HCT116 (cell line): ENCODE data around the gene POU2AF1. TPM values are rescaled to one million over a fixed set of nuclear protein-coding genes. Genes with fewer than 3 reads are reported as not detected.

Experiments
- ATAC-seq: fragments of 200-7000 bp; cut with Tn5 transposase; 2 replicates; pipeline ENCODE4 v1.9.1; 2020; ENCODE audit warnings: mild to moderate bottlenecking, moderate library complexity
- BruUV-seq: library from RNA; stranded (reverse); fragments of 400-500 nt; replicated peaks from 2 replicates; lab custom pipeline; 2021; lab: Mats Ljungman, UMichigan
- CTCF ChIA-PET: fragments of 300-600 bp; sonication (Branson Sonifier 250); formaldehyde crosslinking; loops from one replicate; lab custom pipeline; 2021; ENCODE audit warnings: antibody characterized with exemption; lab: Charles Lee
- POLR2A ChIA-PET: fragments of 300-600, 350-600 bp; sonication (Branson Sonifier 250); formaldehyde crosslinking; loops from one replicate; lab custom pipeline; 2021; ENCODE audit warnings: antibody characterized with exemption; lab: Charles Lee
- RAD21 ChIA-PET, 2 experiments: fragments of 300-600 bp; sonication (Branson Sonifier 250); formaldehyde crosslinking; loops; one replicate each; lab custom pipeline; 2023; ENCODE audit warnings: low total read pairs in 2 of 2; ENCODE audit not compliant: uncharacterized antibody in 2 of 2, unreplicated experiment in 2 of 2, low non-redundant PET in 1 of 2; lab: Charles Lee
- DNase-seq: peaks from one replicate; pipeline ENCODE4 v3.0.0-alpha.2; 2010; ENCODE audit warnings: low read depth, low spot score
- H2AFZ ChIP-seq: fragments of 200-600 bp; shearing (Covaris generic), sonication (generic); 2 replicates; pipeline ENCODE4 v1.6.1; 2017; ENCODE audit warnings: low read depth, mixed run types, mixed read lengths, antibody characterized with exemption, low read length; ENCODE audit not compliant: poor library complexity, severe bottlenecking
- H3K27ac ChIP-seq: 2 replicates; pipeline ENCODE4 v1.5.1; 2012; ENCODE audit warnings: low read depth, low read length
- H3K27me3 ChIP-seq: fragments of 200-600 bp; sonication (generic); 2 replicates; pipeline ENCODE4 v1.6.1; 2016; ENCODE audit warnings: mixed run types, low read length, mixed read lengths; ENCODE audit not compliant: insufficient read depth
- H3K36me3 ChIP-seq, 2 experiments: fragments of 200-500 bp in 1 of 2; fragments of 200-600 bp in 1 of 2; sonication (Bioruptor generic) in 1 of 2; sonication (generic) in 1 of 2; 2 replicates each; pipeline versions ENCODE4 v1.5.1 to v1.6.1; 2014 to 2016; ENCODE audit warnings: low read length in 2 of 2, inconsistent platforms in 1 of 2, mixed read lengths in 1 of 2, mixed run types in 1 of 2; ENCODE audit not compliant: insufficient read depth in 2 of 2, control insufficient read depth in 1 of 2
- H3K4me1 ChIP-seq, 2 experiments: fragments of 200-600 bp in 1 of 2; sonication (generic) in 1 of 2; 2 replicates each; pipeline versions ENCODE4 v1.5.1 to v1.6.1; 2012 to 2017; ENCODE audit warnings: low read length in 2 of 2, inconsistent platforms in 1 of 2, mild to moderate bottlenecking in 1 of 2, mixed read lengths in 1 of 2, mixed run types in 1 of 2, moderate library complexity in 1 of 2; ENCODE audit not compliant: insufficient read depth in 2 of 2, control insufficient read depth in 1 of 2
- H3K4me2 ChIP-seq: fragments of 200-600 bp; sonication (generic); 2 replicates; pipeline ENCODE4 v1.6.1; 2017; ENCODE audit warnings: mixed run types, low read length, mixed read lengths
- H3K4me3 ChIP-seq, 2 experiments: fragments of 200-600 bp in 1 of 2; sonication (generic) in 1 of 2; replicated peaks in 1 of 2; 2 replicates each; pipeline ENCODE4 v1.5.1; 2011 to 2016; ENCODE audit warnings: low read length in 2 of 2, control low read depth in 1 of 2, low read depth in 1 of 2, mild to moderate bottlenecking in 1 of 2, mixed read lengths in 1 of 2, mixed run types in 1 of 2
- H3K79me2 ChIP-seq: fragments of 200-600 bp; sonication (generic); 2 replicates; pipeline ENCODE4 v1.6.1; 2017; ENCODE audit warnings: mild to moderate bottlenecking, mixed run types, low read length, moderate library complexity, mixed read lengths; ENCODE audit not compliant: insufficient read depth
- H3K9ac ChIP-seq: fragments of 200-600 bp; sonication (generic); 2 replicates; pipeline ENCODE4 v1.6.1; 2016; ENCODE audit warnings: low read length, mixed read lengths
- H3K9me2 ChIP-seq: fragments of 200-600 bp; sonication (generic), shearing (Covaris generic); 2 replicates; pipeline ENCODE4 v1.6.1; 2017; ENCODE audit warnings: mixed run types, mild to moderate bottlenecking, moderate library complexity; ENCODE audit not compliant: insufficient read depth
- H3K9me3 ChIP-seq, 2 experiments: fragments of 200-500 bp in 1 of 2; fragments of 200-600 bp in 1 of 2; sonication (Bioruptor generic) in 1 of 2; sonication (generic) in 1 of 2; 2 replicates each; pipeline ENCODE4 v1.6.1; 2014 to 2017; ENCODE audit warnings: low read length in 2 of 2, mixed read lengths in 2 of 2, inconsistent platforms in 1 of 2, low read depth in 1 of 2, mild to moderate bottlenecking in 1 of 2, mixed run types in 1 of 2, moderate library complexity in 1 of 2; ENCODE audit not compliant: control insufficient read depth in 1 of 2, insufficient read depth in 1 of 2
- H4K20me1 ChIP-seq: fragments of 200-600 bp; sonication (generic), shearing (Covaris generic); 2 replicates; pipeline ENCODE4 v1.6.1; 2017; ENCODE audit warnings: mixed run types, mild to moderate bottlenecking, moderate library complexity; ENCODE audit not compliant: insufficient read depth
- ATF3 ChIP-seq: IDR thresholded peaks from 2 replicates; pipeline ENCODE4 v1.6.1; 2012
- CEBPB ChIP-seq: IDR thresholded peaks from 2 replicates; pipeline ENCODE4 v1.6.1; 2012; ENCODE audit warnings: low read depth
- CTCF ChIP-seq, 3 experiments: fragments of 200-600 bp in 1 of 3; sonication (generic) in 1 of 3; IDR thresholded peaks in 2 of 3; conservative IDR thresholded peaks in 1 of 3; 2 replicates each; pipeline ENCODE4 v1.5.1; 2012 to 2017; ENCODE audit warnings: low read depth in 2 of 3, low read length in 2 of 3, antibody characterized with exemption in 1 of 3, borderline replicate concordance in 1 of 3, control low read depth in 1 of 3, mild to moderate bottlenecking in 1 of 3, mixed read lengths in 1 of 3, mixed run types in 1 of 3, moderate library complexity in 1 of 3; ENCODE audit not compliant: insufficient read depth in 1 of 3
- EGR1 ChIP-seq: IDR thresholded peaks from 2 replicates; pipeline ENCODE4 v1.6.1; 2012; ENCODE audit warnings: low read depth
- ELF1 ChIP-seq: IDR thresholded peaks from 2 replicates; pipeline ENCODE4 v1.6.1; 2012; ENCODE audit warnings: low read depth, borderline replicate concordance
- EZH2phosphoT487 ChIP-seq: fragments of 200-600 bp; IDR thresholded peaks from 2 replicates; pipeline ENCODE4 v1.6.1; 2018; ENCODE audit warnings: antibody characterized with exemption, borderline replicate concordance
- FOSL1 ChIP-seq: IDR thresholded peaks from 2 replicates; pipeline ENCODE4 v1.6.1; 2012; ENCODE audit warnings: low read depth
- JUND ChIP-seq: IDR thresholded peaks from 2 replicates; pipeline ENCODE4 v1.6.1; 2012
- MAX ChIP-seq: IDR thresholded peaks from 2 replicates; pipeline ENCODE4 v1.6.1; 2012
- POLR2AphosphoS5 ChIP-seq: IDR thresholded peaks from 2 replicates; pipeline ENCODE4 v1.6.1; 2011; ENCODE audit warnings: mild to moderate bottlenecking, low read depth, low read length, moderate library complexity
- RAD21 ChIP-seq: IDR thresholded peaks from 2 replicates; pipeline ENCODE4 v1.6.1; 2012; ENCODE audit warnings: low read depth, mild to moderate bottlenecking
- SIN3A ChIP-seq: IDR thresholded peaks from 2 replicates; pipeline ENCODE4 v1.6.1; 2012; ENCODE audit warnings: low read depth
- SP1 ChIP-seq: IDR thresholded peaks from 2 replicates; pipeline ENCODE4 v1.6.1; 2012; ENCODE audit warnings: low read depth
- SRF ChIP-seq: IDR thresholded peaks from 2 replicates; pipeline ENCODE4 v1.6.1; 2012; ENCODE audit warnings: low read depth
- TCF7L2 ChIP-seq: IDR thresholded peaks from 2 replicates; pipeline ENCODE4 v1.7.0; 2011; ENCODE audit warnings: borderline replicate concordance, inconsistent platforms; ENCODE audit not compliant: insufficient read depth, insufficient read length; ENCODE audit errors: extremely low read depth
- ZFX ChIP-seq: fragments of 450-650 bp; IDR thresholded peaks from 2 replicates; pipeline ENCODE4 v1.6.1; 2017
- ZNF274 ChIP-seq: fragments of 200-500 bp; sonication (Bioruptor generic); IDR thresholded peaks from 2 replicates; pipeline ENCODE4 v1.6.1; 2014; ENCODE audit warnings: mild to moderate bottlenecking, low read depth, low read length, inconsistent platforms
- intact Hi-C: fragments of 100-400 bp; cut with micrococcal nuclease; formaldehyde crosslinking; loops from 2 replicates; pipeline ENCODE4 v1.10.0; 2022
- total RNA-seq: library from RNA; stranded (reverse); gene quantifications from one replicate; pipeline ENCODE4 v1.2.1, GENCODE V29; 2021; ENCODE audit not compliant: unreplicated experiment

The POU2AF1 gene
- total RNA-seq, 1 experiment from 2014 or later = 0.17 TPM

- Histone ChIP-seq H3K36me3 (no peaks in the 10 kb centered on the region), H3K9me2 (no peaks in the 10 kb centered on the region), H4K20me1 (no peaks in the 10 kb centered on the region), H3K4me2 (no peak overlapping the region), H3K9me3 (no peaks in the 10 kb centered on the region), H3K79me2 (no peaks in the 10 kb centered on the region), H3K27ac (no peak overlapping the region), H3K4me1 (no peaks in the 10 kb centered on the region), H3K9ac (no peak overlapping the region), H3K4me3 (no peak overlapping the region), H3K27me3 (peaks cover 10% of the 10 kb centered on the region; the same call in 1 of the 2 replicates), H2AFZ (no peak overlapping the region)
- CTCF ChIA-PET = no interaction called here
- DNase-seq = no peak
- ATAC-seq = no peak
- no peak for TF ChIP-seq ZNF274
- intact Hi-C loops = no loop called here
- RAD21 ChIA-PET = no interaction called here
- POLR2A ChIA-PET = no interaction called here
- BruUV-seq = no TSS peak
These were observed 24.5 kb downstream of the POU2AF1 start for GRCh38 chr11:111354601-111354891.

GRCh38 chr11:111353776-111354600 lies 25.1 kb downstream of the POU2AF1 start:
- ATAC-seq (no peak), DNase-seq (no peak)
- intact Hi-C loops = no loop called here
- H3K36me3 ChIP-seq = no peaks in the 10 kb centered on the region
- TF ChIP-seq SIN3A = no peak
- TF ChIP-seq RAD21 = no peak
- no peak for TF ChIP-seq CEBPB
- TF ChIP-seq JUND = no peak
- TF ChIP-seq ZNF274 = no peak
- TF ChIP-seq ELF1 = no peak
- no peak for TF ChIP-seq MAX
- TF ChIP-seq EZH2phosphoT487 = no peak
- TF ChIP-seq CTCF (IDR thresholded peaks at IDR 0.05 in 2 of 3, conservative IDR thresholded peaks at IDR 0.05 in 1 of 3; ENCODE audit: borderline replicate concordance in 1 of 3, insufficient read depth in 1 of 3, low read depth in 2 of 3, low read length in 2 of 3) = no peak
- no peak for TF ChIP-seq ATF3
- no peak for TF ChIP-seq SRF
- TF ChIP-seq TCF7L2 = no peak
- no peak for TF ChIP-seq ZFX
- no peak for TF ChIP-seq SP1
- TF ChIP-seq EGR1 = no peak
- TF ChIP-seq FOSL1 = no peak
- TF ChIP-seq POLR2AphosphoS5 = no peak
- no peaks in the 10 kb centered on the region for H3K4me1 ChIP-seq
- ChIA-PET RAD21 (no interaction called here), POLR2A (no interaction called here), CTCF (no interaction called here)
- H2AFZ ChIP-seq = no peak overlapping the region
- peaks cover 11% of the 10 kb centered on the region; the same call in 1 of the 2 replicates for H3K27me3 ChIP-seq
- no peak overlapping the region for H3K27ac ChIP-seq
- H3K9me3 ChIP-seq = no peaks in the 10 kb centered on the region
- no peaks in the 10 kb centered on the region for H3K9me2 ChIP-seq
- no peak overlapping the region for H3K4me3 ChIP-seq
- no peak overlapping the region for H3K9ac ChIP-seq
- no peaks in the 10 kb centered on the region for H4K20me1 ChIP-seq
- BruUV-seq = no TSS peak
- H3K4me2 ChIP-seq = no peak overlapping the region
- no peaks in the 10 kb centered on the region for H3K79me2 ChIP-seq
